BJ (cell line): ENCODE measurements around the gene CDCA4. TPM values are rescaled to one million over a fixed set of nuclear protein-coding genes. Genes with fewer than 3 reads are reported as not detected.

Experiments used
- CTCF ChIA-PET: fragments of 350-600 bp; formaldehyde crosslinking; extraction: SDS; loops from one replicate; lab custom pipeline; 2021; ENCODE audit warnings: antibody characterized with exemption, inconsistent platforms; lab: Yijun Ruan, JAX
- POLR2A ChIA-PET: fragments of 300-600 bp; sonication (Branson Sonifier 250); formaldehyde crosslinking; extraction: SDS; loops from one replicate; lab custom pipeline; 2021; ENCODE audit warnings: antibody characterized with exemption; lab: Charles Lee
- DNase-seq: peaks from one replicate; pipeline ENCODE4 v3.0.0-alpha.2; 2011; ENCODE audit warnings: low read depth
- H3K27me3 ChIP-seq: 2 replicates; pipeline ENCODE4 v1.6.0; 2011; ENCODE audit warnings: low read length; ENCODE audit not compliant: control insufficient read depth, insufficient read depth
- H3K36me3 ChIP-seq: 2 replicates; pipeline ENCODE4 v1.5.1; 2011; ENCODE audit warnings: low read length; ENCODE audit not compliant: control insufficient read depth, insufficient read depth
- H3K4me3 ChIP-seq: 2 replicates; pipeline ENCODE4 v1.5.1; 2011; ENCODE audit warnings: low read depth, mild to moderate bottlenecking, control low read depth, low read length
- polyA plus RNA-seq: library from polyadenylated mRNA; depleted of rRNA; stranded (reverse); fragments of >200 nt; gene quantifications from 2 replicates; pipeline ENCODE4 v1.2.3, GENCODE V29; 2011
- TF ChIP-seq, protein P1 (sequence below): IDR thresholded peaks from 2 replicates; pipeline ENCODE4 v1.5.1; 2011; ENCODE audit warnings: low read depth, mild to moderate bottlenecking, control low read depth, inconsistent platforms, low read length, moderate library complexity; ENCODE audit not compliant: insufficient read depth

CDCA4 gene
- polyA plus RNA-seq, 1 experiment: 16.6 TPM

DNA sequence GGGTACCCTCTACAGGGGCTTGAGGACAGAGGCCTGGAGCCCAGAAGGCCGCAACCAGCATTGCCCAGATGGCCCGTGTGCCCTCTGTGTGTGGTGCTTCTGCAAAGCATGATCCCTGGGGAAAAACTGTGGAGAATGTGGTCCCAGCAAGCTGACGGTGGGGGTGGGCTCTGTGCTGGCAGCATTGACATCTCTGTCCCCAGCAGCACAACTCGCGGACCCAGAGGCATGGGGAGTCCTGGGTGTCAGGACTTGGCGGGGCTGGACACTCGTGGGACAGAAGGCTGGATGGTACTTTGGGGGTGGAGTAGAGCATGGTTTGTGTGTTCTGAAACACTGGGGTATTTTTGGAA lies 31.0 kb downstream of the CDCA4 start:
- no peaks in the 10 kb centered on the region for H3K27me3 ChIP-seq
- peaks cover 9% of the 10 kb centered on the region for H3K36me3 ChIP-seq
- DNase-seq: no peak
- ChIA-PET POLR2A (no interaction called here), CTCF (interaction anchor here (1.2 kb wide), 1 partner anchor 14 kb away, joined by 3 read pairs; no protein-coding TSS in a partner anchor)
- TF ChIP-seq, protein P1, sequence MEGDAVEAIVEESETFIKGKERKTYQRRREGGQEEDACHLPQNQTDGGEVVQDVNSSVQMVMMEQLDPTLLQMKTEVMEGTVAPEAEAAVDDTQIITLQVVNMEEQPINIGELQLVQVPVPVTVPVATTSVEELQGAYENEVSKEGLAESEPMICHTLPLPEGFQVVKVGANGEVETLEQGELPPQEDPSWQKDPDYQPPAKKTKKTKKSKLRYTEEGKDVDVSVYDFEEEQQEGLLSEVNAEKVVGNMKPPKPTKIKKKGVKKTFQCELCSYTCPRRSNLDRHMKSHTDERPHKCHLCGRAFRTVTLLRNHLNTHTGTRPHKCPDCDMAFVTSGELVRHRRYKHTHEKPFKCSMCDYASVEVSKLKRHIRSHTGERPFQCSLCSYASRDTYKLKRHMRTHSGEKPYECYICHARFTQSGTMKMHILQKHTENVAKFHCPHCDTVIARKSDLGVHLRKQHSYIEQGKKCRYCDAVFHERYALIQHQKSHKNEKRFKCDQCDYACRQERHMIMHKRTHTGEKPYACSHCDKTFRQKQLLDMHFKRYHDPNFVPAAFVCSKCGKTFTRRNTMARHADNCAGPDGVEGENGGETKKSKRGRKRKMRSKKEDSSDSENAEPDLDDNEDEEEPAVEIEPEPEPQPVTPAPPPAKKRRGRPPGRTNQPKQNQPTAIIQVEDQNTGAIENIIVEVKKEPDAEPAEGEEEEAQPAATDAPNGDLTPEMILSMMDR: no peak
- H3K4me3 ChIP-seq: no peak overlapping the region

DNA sequence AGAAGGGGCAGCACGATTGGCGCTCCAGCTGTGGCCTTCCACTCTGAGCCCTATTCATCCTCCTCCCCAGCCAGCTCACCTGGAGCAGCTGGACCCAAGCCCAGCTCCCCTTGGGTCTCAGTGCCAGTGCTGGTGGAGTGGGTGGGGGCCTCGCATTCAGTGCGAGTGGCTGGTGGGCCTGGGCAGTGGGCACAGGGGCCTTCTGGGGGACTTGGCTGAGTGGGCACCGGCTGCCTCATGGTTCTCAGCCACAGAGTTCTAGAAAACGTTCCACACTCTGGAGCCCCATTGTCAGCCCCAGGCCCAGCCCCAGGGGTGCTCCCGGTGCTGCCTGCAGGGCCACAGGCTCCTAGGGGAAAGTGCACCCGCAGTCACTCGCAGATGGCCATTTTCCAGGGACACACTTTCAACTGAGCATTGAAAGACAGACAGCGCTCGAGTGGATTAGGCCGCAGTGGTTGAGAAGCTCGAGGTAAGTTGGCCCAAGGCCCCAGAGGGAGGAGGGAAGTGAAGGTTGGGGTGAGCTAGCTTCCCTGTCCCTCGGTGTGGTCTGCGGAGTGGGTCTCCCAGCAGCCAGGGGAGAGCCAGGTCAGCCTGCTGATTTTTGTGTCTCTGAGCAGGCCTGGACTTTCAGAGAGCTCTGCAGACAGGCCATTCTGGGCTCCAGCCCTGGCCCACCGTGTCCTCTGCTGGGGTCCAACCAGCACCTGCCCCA lies 31.5 kb downstream of the CDCA4 start:
- Histone ChIP-seq H3K36me3 (peaks cover 9% of the 10 kb centered on the region), H3K27me3 (no peaks in the 10 kb centered on the region), H3K4me3 (no peak overlapping the region)
- TF ChIP-seq, protein P1: no peak
- ChIA-PET CTCF (interaction anchor here (1.2 kb wide), 1 partner anchor 14 kb away, joined by 3 read pairs; no protein-coding TSS in a partner anchor), POLR2A (no interaction called here)
- no peak for DNase-seq

DNA sequence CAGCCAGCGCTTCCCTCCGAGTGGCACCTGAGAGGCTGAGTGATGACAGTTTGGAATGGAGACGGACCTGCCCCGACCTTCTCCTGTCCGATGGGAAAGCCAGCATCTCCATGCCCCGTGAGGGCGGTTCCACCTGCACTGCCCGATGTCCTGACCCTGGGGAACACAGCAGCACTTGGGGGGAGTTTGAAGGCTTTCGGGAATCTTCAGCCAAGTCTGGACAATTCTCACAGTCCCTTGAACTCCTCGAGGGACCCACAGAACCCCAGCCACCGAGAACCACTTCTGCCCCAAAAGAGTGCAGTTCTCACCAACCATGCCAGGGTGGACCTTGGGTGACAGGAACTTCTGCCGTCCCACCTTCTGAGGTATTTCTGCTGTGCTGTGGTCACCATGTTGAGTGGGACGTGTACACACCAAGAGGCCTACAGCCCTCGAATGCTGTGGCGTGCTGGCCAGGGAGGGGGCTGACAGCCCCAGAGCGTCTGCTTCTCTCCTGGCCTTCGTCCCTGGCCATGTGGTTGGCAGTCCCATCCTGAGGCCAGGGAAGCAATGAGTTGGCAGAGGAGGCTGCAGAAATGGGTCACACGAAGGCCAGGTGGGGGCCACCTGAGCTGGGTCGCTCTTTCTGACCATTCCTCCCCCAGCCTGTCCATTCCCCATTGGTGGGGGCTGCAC lies 34.3 kb downstream of the CDCA4 start:
- H3K27me3 ChIP-seq: no peaks in the 10 kb centered on the region
- POLR2A ChIA-PET: no interaction called here
- peaks cover under 1% of the 10 kb centered on the region for H3K36me3 ChIP-seq
- H3K4me3 ChIP-seq: peak overlapping the region; percentile 67
- CTCF ChIA-PET: interaction anchor here (1.5 to 2.1 kb wide), 2 partner anchors 10 to 12 kb away, joined by 5 to 6 read pairs; no protein-coding TSS in a partner anchor
- TF ChIP-seq, protein P1: no peak
- no peak for DNase-seq

DNA sequence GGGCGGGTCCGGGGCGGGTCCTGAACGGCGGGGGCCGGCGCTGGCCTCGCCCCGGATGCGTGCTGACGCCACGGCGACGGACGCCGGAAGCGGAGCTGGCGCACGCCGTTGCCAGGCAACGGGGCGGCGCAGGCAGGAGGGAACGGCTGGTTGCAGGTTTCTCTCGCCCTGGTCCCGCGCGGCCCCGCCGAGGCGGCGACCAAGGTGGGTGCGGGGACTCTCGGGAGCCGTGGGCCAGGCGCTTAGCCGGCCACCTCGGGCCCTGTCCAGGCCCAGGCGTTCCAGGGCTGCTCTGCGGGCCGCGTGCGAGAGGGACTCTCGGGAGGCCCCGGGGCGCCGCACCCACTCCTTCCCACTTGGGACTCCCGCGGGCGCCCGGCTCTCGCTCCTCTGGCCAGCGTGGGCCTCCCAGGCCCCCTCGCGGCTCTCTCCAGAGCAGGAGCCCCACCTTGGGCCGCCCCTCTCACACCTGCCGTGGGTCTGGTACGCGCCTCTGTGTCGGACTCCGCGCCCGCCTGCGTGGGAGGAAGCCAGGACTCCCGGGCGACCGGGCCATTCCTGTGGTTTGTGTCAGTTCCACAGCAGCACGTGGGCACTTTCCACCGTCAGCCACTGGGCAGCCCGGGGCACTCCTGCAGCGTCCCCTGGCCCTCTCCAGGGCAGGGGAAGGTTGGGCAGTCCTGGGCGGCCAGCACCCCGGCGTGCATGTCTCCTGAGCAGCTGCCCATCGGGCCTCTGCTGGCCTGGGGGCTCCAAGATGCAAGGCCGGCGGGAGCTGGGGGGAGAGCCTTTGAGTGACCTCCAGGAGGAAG lies 35.0 kb downstream of the CDCA4 start, which contains the start of gene CLBA1:
CLBA1 (plus strand) TSS at position 114 of the 812 bp plus-strand sequence; CDS start at position 758, 644 bp downstream.
- Histone ChIP-seq H3K36me3 (no peaks in the 10 kb centered on the region; the same call in none of the 2 replicates), H3K27me3 (no peaks in the 10 kb centered on the region), H3K4me3 (peak within 1 kb of the TSS; percentile 67)
- POLR2A ChIA-PET: no interaction called here
- TF ChIP-seq, protein P1: 0 out of 2 replicates have a peak, but pooled peaks have one; percentile 5
- no peak for DNase-seq
- CTCF ChIA-PET: interaction anchor here (0.8 to 2.5 kb wide), 4 partner anchors 9 to 60 kb away, joined by 3 to 15 read pairs (median 6); no protein-coding TSS in a partner anchor
